ENCODE data around the gene APOE. TPM values are rescaled to one million over a fixed set of nuclear protein-coding genes. Genes with fewer than 3 reads are reported as not detected.
"Not testable (repeated sequence)": the region's sequence is repeated elsewhere in the genome, so short reads cannot be mapped to it uniquely, and the experiment has no call there.

The APOE gene
- total RNA-seq, 4 donors from 2014 or later: 5.7 to 141 (median 20.7) TPM

DNA sequence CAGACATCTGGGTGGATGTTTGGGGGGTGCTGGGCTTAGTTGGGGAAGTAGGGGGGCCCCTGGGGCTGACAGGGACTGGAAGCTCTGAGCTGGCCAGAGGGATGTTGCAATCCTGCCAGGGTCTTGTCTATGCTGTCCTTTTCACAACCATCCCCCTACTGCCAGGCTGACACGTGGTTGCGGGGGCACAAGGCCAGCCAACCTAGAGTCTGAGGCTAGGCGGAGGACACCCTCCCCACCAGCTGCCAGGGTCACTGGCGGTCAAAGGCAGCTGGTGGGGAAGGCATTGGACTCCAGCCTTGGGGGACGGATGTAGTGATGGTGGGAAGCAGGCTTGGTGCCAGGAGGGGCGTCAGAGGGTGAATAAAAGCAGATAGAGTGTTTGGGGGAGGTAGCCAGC lies 7.3 kb downstream of the APOE start:
- Histone ChIP-seq H3K9me3 (no peaks in the 10 kb centered on the region), H3K27me3 (peaks cover 0 to under 1% (median 0%) of the 10 kb centered on the region in 4 donors), H3K27ac (no peak overlapping the region), H3K4me1 (peaks cover 5 to 41% (median 14%) of the 10 kb centered on the region in 3 donors), H3K36me3 (no peaks in the 10 kb centered on the region), H3K4me3 (no peak overlapping the region)
- 49% methylated on average over 5 of the region's 6 CpGs; no CpG with 5 or more reads in 1 of the 2 donors for WGBS, 2 donors
- no peak for DNase-seq
- no peak for TF ChIP-seq CTCF (IDR thresholded peaks at IDR 0.05)
- TF ChIP-seq POLR2A (IDR thresholded peaks at IDR 0.05): no peak
- intact Hi-C loops (cut with DNase I): no loop called here

DNA sequence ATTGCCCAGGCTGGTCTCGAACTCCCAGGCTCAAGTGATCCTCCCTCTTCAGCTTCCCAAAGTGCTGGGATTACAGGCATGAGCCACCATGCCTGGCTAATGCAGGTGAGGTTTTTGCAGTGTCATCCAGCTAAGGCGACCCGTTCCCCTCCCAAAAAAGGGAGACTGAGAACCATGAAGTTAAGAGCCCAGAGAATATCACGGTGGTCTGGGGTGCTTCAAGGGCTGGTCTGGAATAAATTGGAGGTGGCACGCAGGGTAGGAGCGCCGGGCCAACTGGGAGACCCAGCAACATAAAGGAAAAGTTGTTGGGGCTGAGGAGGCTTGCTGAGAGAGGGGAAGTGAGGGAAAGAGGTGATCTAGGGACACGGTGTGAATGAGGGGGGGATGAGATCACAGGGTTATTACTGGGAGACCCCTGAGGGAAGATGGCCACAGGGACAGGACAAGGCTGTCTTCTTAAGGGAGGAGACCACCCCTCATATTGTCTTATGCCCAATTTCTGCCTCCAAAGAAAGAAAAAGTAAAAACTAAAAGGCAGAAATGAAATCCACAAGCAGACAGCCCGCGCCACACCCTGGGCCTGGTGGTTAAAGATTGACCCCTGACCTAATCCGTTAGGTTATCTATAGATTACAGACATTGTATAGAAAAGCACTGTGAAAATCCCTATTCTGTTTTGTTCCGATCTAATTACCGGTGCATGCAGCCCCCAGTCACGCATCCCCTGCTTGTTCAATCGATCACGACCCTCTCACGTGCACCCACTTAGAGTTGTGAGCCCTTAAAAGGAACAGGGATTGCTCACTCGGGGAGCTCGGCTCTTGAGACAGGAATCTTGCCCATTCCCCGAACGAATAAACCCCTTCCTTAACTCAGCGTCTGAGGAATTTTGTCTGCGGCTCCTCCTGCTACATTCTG lies 8.2 kb downstream of the APOE start:
- Histone ChIP-seq H3K27ac (peak overlapping the region in 1 of 4 donors; percentile 65), H3K4me3 (peak overlapping the region in 1 of 4 donors; percentile 64), H3K4me1 (peaks cover 5 to 41% (median 14%) of the 10 kb centered on the region in 3 donors)
- 51 to 73% methylated on average over 12 to 23 of the region's 23 CpGs for WGBS, 2 donors
- H3K9me3 ChIP-seq; intact Hi-C loops (cut with DNase I); DNase-seq; H3K36me3 ChIP-seq; H3K27me3 ChIP-seq: not testable (repeated sequence)

GRCh38 chr19:44914433-44915206 lies 9.0 kb downstream of the APOE start, which contains the start of gene APOC1:
Gene APOC1, plus strand, starts transcription at chr19:44914608. Its CDS starts 284 bp downstream, at chr19:44914892.
- Histone ChIP-seq H3K27ac (peak within 1 kb of the TSS; percentile 16 to 65 (median 50)), H3K4me3 (peak within 1 kb of the TSS; percentile 32 to 64 (median 48)), H3K4me1 (peaks cover 5 to 41% (median 14%) of the 10 kb centered on the region in 3 donors)
- DNase-seq; H3K36me3 ChIP-seq; H3K27me3 ChIP-seq; intact Hi-C loops (cut with DNase I); H3K9me3 ChIP-seq: not testable (repeated sequence)
- 11 to 14% methylated on average over 25 to 26 of the region's 28 CpGs for WGBS, 2 donors

DNA sequence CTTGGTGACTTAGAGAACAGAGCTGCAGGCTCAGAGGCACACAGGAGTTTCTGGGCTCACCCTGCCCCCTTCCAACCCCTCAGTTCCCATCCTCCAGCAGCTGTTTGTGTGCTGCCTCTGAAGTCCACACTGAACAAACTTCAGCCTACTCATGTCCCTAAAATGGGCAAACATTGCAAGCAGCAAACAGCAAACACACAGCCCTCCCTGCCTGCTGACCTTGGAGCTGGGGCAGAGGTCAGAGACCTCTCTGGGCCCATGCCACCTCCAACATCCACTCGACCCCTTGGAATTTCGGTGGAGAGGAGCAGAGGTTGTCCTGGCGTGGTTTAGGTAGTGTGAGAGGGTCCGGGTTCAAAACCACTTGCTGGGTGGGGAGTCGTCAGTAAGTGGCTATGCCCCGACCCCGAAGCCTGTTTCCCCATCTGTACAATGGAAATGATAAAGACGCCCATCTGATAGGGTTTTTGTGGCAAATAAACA lies 18.7 kb downstream of the APOE start:
- H3K27ac ChIP-seq: peak overlapping the region in 1 of 4 donors; percentile 68
- intact Hi-C loops (cut with DNase I): no loop called here
- H3K4me3 ChIP-seq: no peak overlapping the region
- H3K4me1 ChIP-seq: peaks cover 6 to 39% (median 15%) of the 10 kb centered on the region in 3 donors
- peaks cover 0 to 8% (median 0%) of the 10 kb centered on the region in 4 donors for H3K27me3 ChIP-seq
- H3K9me3 ChIP-seq: no peaks in the 10 kb centered on the region
- no peak for DNase-seq
- no peaks in the 10 kb centered on the region for H3K36me3 ChIP-seq
- WGBS, 2 donors: 62 to 75% methylated on average over 6 to 8 of the region's 8 CpGs
- TF ChIP-seq CTCF (IDR thresholded peaks at IDR 0.05) (no peak), POLR2A (IDR thresholded peaks at IDR 0.05) (no peak)

GRCh38 chr19:44925114-44925891 lies 19.7 kb downstream of the APOE start:
- TF ChIP-seq POLR2A (IDR thresholded peaks at IDR 0.05) (no peak), CTCF (IDR thresholded peaks at IDR 0.05) (no peak)
- no peak for DNase-seq
- 45 to 58% methylated on average over 8 of the region's 8 CpGs for WGBS, 2 donors

GRCh38 chr19:44926245-44927077 lies 20.9 kb downstream of the APOE start:
- Histone ChIP-seq H3K4me3 (peak overlapping the region in 2 of 4 donors; percentile 26 to 50), H3K4me1 (peaks cover 6 to 39% (median 15%) of the 10 kb centered on the region in 3 donors), H3K27ac (peak overlapping the region in 3 of 4 donors; percentile 18 to 58 (median 52))
- H3K27me3 ChIP-seq; intact Hi-C loops (cut with DNase I); H3K36me3 ChIP-seq; H3K9me3 ChIP-seq; DNase-seq: not testable (repeated sequence)
- 52 to 76% methylated on average over 8 to 13 of the region's 19 CpGs for WGBS, 2 donors

More at GRCh38 chr19:44925114-44925891, 19.7 kb downstream of the APOE start:
- no peaks in the 10 kb centered on the region for H3K36me3 ChIP-seq
- H3K27ac ChIP-seq: peak overlapping the region in 3 of 4 donors; percentile 50 to 75 (median 68)
- H3K9me3 ChIP-seq: no peaks in the 10 kb centered on the region
- peaks cover 6 to 39% (median 15%) of the 10 kb centered on the region in 3 donors for H3K4me1 ChIP-seq
- no peak overlapping the region for H3K4me3 ChIP-seq
- intact Hi-C loops (cut with DNase I): no loop called here
- peaks cover 0 to 8% (median 0%) of the 10 kb centered on the region in 4 donors for H3K27me3 ChIP-seq

Data from esophagus squamous epithelium (tissue), 5 donors.